Loucy (cell line): ENCODE data around the gene MAN1C1.

ENCODE experiments used
- H2AFZ ChIP-seq: fragments of 200-600 bp; sonication (generic); 2 replicates; pipeline ENCODE4 v1.6.0; 2016; ENCODE audit warnings: antibody characterized with exemption, mild to moderate bottlenecking, low read length, moderate library complexity
- H3F3A ChIP-seq: fragments of 200-600 bp; 2 replicates; pipeline ENCODE4 v1.6.0; 2016; ENCODE audit warnings: antibody characterized with exemption, low read depth, mild to moderate bottlenecking
- H3K27me3 ChIP-seq: fragments of 200-600 bp; sonication (generic); 2 replicates; pipeline ENCODE4 v1.6.1; 2014; ENCODE audit warnings: low read length, mild to moderate bottlenecking; ENCODE audit not compliant: insufficient read depth, poor library complexity, severe bottlenecking
- H3K36me3 ChIP-seq: fragments of 200-600 bp; sonication (generic); 2 replicates; pipeline ENCODE4 v1.6.1; 2016; ENCODE audit warnings: low read length; ENCODE audit not compliant: insufficient read depth
- H3K4me1 ChIP-seq: fragments of 200-600 bp; sonication (generic); 2 replicates; pipeline ENCODE4 v1.5.1; 2014; ENCODE audit warnings: low read length, mild to moderate bottlenecking; ENCODE audit not compliant: insufficient read depth, poor library complexity, severe bottlenecking
- H3K4me2 ChIP-seq: fragments of 200-600 bp; sonication (generic); 2 replicates; pipeline ENCODE4 v1.6.0; 2014; ENCODE audit warnings: antibody characterized with exemption, low read length, low read depth, mild to moderate bottlenecking; ENCODE audit not compliant: poor library complexity, severe bottlenecking
- H3K4me3 ChIP-seq: fragments of 200-600 bp; sonication (generic); 2 replicates; pipeline ENCODE4 v1.5.1; 2014; ENCODE audit warnings: low read length, mild to moderate bottlenecking, mixed read lengths; ENCODE audit not compliant: poor library complexity, severe bottlenecking
- H3K79me2 ChIP-seq: fragments of 200-600 bp; sonication (generic); 2 replicates; pipeline ENCODE4 v1.6.1; 2014; ENCODE audit warnings: low read length; ENCODE audit not compliant: insufficient read depth
- H3K9ac ChIP-seq: fragments of 200-600 bp; sonication (generic); 2 replicates; pipeline ENCODE4 v1.6.0; 2014; ENCODE audit warnings: mild to moderate bottlenecking, low read depth, low read length, moderate library complexity; ENCODE audit not compliant: poor library complexity, severe bottlenecking
- H3K9me2 ChIP-seq: fragments of 200-600 bp; sonication (generic); replicated peaks from 2 replicates; pipeline ENCODE4 v1.6.1; 2016; ENCODE audit warnings: low read depth, low read length, mixed read lengths
- H3K9me3 ChIP-seq: fragments of 200-600 bp; sonication (generic); 2 replicates; pipeline ENCODE4 v1.6.1; 2014; ENCODE audit warnings: mild to moderate bottlenecking, antibody characterized with exemption, low read length, low read depth; ENCODE audit not compliant: insufficient read depth
- H4K20me1 ChIP-seq: fragments of 200-600 bp; sonication (generic); 2 replicates; pipeline ENCODE4 v1.6.0; 2014; ENCODE audit warnings: antibody characterized with exemption, low read length, mild to moderate bottlenecking; ENCODE audit not compliant: insufficient read depth, poor library complexity, severe bottlenecking
- EZH2phosphoT487 ChIP-seq: fragments of 200-600 bp; IDR thresholded peaks from 2 replicates; pipeline ENCODE4 v1.6.1; 2018; ENCODE audit warnings: antibody characterized with exemption, mild to moderate bottlenecking, moderate library complexity, borderline replicate concordance
- TF ChIP-seq, protein P1 (sequence below): fragments of 200-600 bp; sonication (generic); conservative IDR thresholded peaks from 2 replicates; pipeline ENCODE4 v1.5.1; 2014; ENCODE audit warnings: mild to moderate bottlenecking, antibody characterized with exemption, low read length

Gene MAN1C1

DNA sequence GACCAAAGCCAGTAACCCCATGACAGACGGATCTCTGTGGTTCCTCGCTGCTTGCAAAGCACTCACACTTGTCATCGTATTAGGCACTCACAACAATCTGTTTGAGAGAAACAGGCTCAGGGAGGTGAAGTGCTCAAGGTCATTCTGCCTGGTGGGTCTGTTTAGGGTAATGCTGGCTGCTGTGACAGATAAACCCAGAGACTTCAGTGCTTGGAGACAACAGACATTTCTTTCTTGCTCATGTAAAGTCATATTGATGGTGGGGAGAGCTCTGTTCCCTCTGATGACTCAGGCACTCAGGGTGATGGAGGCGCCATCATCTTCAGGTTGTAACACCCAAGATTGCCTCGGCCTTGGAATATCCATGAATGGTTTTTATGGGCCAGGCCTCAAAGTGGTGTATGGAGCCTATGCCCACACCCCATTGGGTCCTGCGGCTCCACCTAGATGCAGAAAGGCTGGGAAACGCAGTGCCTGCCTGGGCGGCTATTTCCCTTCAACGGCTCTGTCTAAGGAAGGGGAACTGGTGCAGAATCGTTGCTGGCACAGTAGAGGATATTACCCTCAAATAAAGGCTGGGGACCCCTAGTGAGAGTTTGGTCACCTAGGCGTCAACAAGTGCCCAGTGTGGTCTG, 111.8 kb downstream of the MAN1C1 start:
- Histone ChIP-seq H3K4me3 (no peak overlapping the region), H3K4me1 (peaks cover 4% of the 10 kb centered on the region), H3K4me2 (no peak overlapping the region), H3K36me3 (no peaks in the 10 kb centered on the region), H4K20me1 (no peaks in the 10 kb centered on the region), H3K9me2 (no peaks in the 10 kb centered on the region), H3F3A (no peaks in the 10 kb centered on the region), H2AFZ (no peak overlapping the region), H3K27me3 (peaks cover 41% of the 10 kb centered on the region), H3K9me3 (no peaks in the 10 kb centered on the region), H3K9ac (no peak overlapping the region), H3K79me2 (no peaks in the 10 kb centered on the region)
- TF ChIP-seq, protein P1, sequence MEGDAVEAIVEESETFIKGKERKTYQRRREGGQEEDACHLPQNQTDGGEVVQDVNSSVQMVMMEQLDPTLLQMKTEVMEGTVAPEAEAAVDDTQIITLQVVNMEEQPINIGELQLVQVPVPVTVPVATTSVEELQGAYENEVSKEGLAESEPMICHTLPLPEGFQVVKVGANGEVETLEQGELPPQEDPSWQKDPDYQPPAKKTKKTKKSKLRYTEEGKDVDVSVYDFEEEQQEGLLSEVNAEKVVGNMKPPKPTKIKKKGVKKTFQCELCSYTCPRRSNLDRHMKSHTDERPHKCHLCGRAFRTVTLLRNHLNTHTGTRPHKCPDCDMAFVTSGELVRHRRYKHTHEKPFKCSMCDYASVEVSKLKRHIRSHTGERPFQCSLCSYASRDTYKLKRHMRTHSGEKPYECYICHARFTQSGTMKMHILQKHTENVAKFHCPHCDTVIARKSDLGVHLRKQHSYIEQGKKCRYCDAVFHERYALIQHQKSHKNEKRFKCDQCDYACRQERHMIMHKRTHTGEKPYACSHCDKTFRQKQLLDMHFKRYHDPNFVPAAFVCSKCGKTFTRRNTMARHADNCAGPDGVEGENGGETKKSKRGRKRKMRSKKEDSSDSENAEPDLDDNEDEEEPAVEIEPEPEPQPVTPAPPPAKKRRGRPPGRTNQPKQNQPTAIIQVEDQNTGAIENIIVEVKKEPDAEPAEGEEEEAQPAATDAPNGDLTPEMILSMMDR = no peak
- TF ChIP-seq EZH2phosphoT487 = no peak

DNA sequence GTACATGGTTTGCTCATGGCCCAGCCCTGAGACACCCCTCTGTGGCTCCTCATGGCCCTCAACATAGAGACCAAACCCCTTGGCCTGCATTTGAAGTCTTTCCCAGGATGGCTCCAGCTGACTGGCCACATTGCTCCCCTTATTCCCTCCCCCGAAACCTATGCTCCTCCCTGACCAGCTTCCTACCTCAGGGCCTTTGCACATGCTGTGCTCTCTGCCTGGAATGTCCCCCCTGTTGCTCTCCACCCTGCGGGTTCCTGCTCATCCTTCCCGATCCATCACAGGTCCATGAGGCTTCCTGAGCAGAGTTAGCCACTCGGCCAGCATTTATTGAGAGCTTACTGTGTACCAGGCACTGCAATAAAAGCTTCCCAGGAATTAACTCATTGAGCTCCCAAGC, 112.5 kb downstream of the MAN1C1 start:
- Histone ChIP-seq H3K9me2 (no peaks in the 10 kb centered on the region), H3K9me3 (no peaks in the 10 kb centered on the region), H3F3A (no peaks in the 10 kb centered on the region), H3K36me3 (no peaks in the 10 kb centered on the region), H3K27me3 (peaks cover 35% of the 10 kb centered on the region), H3K4me2 (no peak overlapping the region), H3K9ac (no peak overlapping the region), H4K20me1 (no peaks in the 10 kb centered on the region), H3K4me3 (no peak overlapping the region), H3K4me1 (peaks cover 4% of the 10 kb centered on the region), H2AFZ (no peak overlapping the region), H3K79me2 (no peaks in the 10 kb centered on the region)
- TF ChIP-seq, protein P1 = no peak
- TF ChIP-seq EZH2phosphoT487 = no peak

DNA sequence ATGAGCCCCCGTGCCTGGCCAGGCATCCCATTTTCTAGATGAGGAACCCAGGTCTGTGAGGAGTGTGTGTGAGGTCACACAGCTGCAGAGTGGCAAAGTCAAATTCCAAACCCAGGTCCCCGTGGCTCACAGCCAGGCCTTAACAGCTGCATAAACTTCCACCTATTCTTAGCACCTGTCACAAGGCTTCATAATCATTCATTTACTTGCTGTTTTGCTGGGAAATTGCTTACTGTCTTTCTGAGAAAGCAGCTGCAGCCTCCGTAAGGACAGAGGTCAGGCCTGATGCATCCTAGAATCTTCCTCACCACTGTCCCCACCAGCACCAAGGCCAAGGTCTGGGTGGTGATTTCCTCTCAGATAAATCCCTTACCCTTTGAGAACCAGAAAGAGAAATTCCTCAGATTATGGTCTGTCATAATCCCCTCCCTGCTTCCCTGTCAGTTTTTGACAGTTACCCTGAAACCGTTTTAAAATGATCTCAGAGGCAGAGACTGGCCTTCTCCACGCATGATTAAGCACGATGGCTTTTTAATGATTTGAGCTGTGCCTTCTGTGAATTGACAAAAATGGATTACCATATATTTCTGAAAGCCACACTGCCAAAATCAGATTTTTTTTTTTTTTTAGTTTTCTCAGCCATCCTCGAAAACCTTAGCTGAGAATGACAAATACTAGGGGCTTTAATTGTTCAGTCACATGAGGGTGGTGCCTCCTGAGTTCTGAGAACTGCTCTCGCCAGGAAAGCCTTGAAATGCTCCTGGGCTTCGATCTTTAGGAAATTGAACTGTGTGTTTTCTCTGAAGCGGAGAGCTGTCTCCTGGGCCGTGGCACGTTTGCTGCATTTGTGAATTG, 113.4 kb downstream of the MAN1C1 start:
- Histone ChIP-seq H3K4me3 (no peak overlapping the region), H4K20me1 (no peaks in the 10 kb centered on the region), H3K79me2 (no peaks in the 10 kb centered on the region), H2AFZ (no peak overlapping the region), H3K4me1 (peaks cover 4% of the 10 kb centered on the region), H3K9me2 (no peaks in the 10 kb centered on the region), H3K4me2 (no peak overlapping the region), H3K9ac (no peak overlapping the region), H3F3A (no peaks in the 10 kb centered on the region), H3K9me3 (no peaks in the 10 kb centered on the region), H3K27me3 (peaks cover 25% of the 10 kb centered on the region), H3K36me3 (no peaks in the 10 kb centered on the region)
- TF ChIP-seq, protein P1 = no peak
